C4-2B (cell line): ENCODE measurements around the gene MYLIP.
A peak's percentile ranks its signal among the peaks of the same experiment; 100 is the strongest.

Experiments
- H3K27ac ChIP-seq: fragments of 450-650 bp; 2 replicates; pipeline ENCODE4 v1.5.1; 2017
- ZFX ChIP-seq: fragments of 450-650 bp; IDR thresholded peaks from 2 replicates; pipeline ENCODE4 v1.6.1; 2017
- TF ChIP-seq, protein P1 (sequence below): fragments of 450-650 bp; conservative IDR thresholded peaks from 2 replicates; pipeline ENCODE4 v1.5.1; 2017; ENCODE audit warnings: mild to moderate bottlenecking

MYLIP gene

DNA sequence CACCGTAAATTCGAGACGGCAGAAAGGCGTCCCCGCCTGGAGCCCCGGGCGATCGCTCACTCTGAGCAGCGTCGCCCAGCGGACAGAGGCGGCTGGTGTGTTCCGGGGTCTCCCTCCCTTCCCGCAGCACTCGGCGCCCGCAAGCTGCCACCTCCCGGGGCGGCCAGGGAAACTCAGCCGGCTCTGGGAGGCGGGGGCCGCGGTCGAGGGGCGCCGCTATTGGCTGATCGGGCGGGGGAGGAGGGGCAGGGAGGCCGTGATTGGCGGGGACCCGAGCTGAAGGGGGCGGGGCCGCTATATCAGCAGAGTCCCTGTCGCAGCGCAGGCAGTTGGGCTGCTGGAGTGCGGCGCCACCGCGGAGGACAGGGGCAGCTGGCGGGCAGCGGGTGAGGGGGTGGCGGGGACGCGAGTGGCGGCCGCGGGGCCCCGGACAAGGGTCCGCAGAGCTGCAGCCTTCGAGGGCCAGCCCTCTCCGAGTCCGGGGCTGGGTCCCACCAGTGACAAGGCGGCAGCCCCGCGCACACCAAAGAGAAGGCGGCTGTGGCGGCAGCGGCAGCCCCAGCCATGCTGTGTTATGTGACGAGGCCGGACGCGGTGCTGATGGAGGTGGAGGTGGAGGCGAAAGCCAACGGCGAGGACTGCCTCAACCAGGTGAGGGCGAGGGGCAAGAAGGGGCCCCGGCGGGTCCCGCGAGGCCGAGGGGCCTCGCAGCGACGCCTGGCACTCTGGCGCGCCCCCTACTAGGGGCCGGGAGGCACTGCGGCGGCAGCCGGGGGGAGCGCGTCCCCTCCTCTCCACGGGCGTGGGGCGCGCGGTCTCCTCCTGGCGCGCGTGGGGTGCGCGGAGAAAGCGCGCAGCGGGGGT is at the start of gene MYLIP:
MYLIP (plus strand) TSS at position 328 of the 864 bp plus-strand sequence; CDS start at position 565, 237 bp downstream.
- H3K27ac ChIP-seq = peak within 1 kb of the TSS; percentile 99

DNA sequence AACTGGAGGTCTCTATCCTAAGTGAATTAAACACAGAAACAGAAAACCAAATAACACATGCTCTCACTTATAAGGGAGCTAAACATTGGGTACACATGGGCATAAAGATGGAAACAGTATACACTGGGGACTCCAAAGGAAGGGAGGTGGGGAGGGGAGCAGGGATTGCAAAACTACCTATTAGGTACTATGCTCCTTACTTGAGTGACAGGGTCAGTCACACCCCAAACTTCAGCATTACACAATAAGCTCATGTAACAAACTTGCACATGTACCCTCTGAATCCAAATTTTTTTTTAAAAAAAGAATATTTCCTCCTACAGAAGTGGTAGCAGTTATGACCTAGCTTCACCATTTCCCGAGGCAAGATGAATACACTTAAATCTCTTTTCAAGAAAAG is 49.5 kb upstream of the MYLIP start:
- no peak for TF ChIP-seq ZFX
- TF ChIP-seq, protein P1, sequence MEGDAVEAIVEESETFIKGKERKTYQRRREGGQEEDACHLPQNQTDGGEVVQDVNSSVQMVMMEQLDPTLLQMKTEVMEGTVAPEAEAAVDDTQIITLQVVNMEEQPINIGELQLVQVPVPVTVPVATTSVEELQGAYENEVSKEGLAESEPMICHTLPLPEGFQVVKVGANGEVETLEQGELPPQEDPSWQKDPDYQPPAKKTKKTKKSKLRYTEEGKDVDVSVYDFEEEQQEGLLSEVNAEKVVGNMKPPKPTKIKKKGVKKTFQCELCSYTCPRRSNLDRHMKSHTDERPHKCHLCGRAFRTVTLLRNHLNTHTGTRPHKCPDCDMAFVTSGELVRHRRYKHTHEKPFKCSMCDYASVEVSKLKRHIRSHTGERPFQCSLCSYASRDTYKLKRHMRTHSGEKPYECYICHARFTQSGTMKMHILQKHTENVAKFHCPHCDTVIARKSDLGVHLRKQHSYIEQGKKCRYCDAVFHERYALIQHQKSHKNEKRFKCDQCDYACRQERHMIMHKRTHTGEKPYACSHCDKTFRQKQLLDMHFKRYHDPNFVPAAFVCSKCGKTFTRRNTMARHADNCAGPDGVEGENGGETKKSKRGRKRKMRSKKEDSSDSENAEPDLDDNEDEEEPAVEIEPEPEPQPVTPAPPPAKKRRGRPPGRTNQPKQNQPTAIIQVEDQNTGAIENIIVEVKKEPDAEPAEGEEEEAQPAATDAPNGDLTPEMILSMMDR = no peak

More for the DNA sequence above, at the start of gene MYLIP:
- TF ChIP-seq, protein P1 = peak; percentile 83
- TF ChIP-seq ZFX = peak; percentile 66

DNA sequence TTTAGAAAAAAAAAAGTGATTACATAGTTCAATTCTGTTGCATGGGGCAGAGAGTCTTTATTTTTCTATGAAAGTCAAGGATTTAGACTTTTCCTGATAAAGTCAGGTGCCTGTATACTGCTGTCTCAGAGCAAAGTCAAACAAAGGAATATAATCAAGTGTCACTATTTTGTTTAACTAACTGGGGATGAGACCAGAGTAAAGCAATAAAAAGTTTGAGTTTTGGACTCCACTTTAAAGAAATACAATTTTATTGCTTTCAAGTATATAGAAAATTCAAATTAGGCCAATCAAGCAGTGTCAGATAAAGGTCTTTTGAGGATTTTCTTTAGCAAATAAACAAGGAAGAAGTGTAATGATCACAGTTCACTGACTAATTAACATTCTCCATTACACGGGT is 48.7 kb upstream of the MYLIP start:
- no peak overlapping the region for H3K27ac ChIP-seq
- no peak for TF ChIP-seq ZFX
- TF ChIP-seq, protein P1 = no peak

More for the DNA sequence above, 49.5 kb upstream of the MYLIP start:
- H3K27ac ChIP-seq = no peak overlapping the region

DNA sequence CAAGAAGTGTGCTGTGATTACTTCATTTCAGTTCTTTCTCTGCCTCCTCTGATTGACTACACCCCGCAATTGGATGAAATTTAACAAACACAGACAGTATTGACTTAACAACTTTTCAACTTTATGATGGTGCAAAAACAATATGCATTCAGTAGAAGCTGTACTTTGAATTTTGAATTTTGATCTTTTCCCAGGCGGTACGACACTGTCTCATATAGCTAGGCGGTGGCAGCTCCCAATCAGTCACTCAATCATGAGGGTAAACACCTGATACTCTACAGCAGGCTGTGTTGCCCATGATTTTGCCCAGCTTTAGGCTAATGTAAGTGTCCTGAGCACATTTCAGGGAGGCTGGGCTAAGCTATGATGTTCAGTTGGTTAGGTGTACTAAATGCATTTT is 47.6 kb upstream of the MYLIP start:
- H3K27ac ChIP-seq = no peak overlapping the region
- no peak for TF ChIP-seq ZFX
- TF ChIP-seq, protein P1 = no peak

DNA sequence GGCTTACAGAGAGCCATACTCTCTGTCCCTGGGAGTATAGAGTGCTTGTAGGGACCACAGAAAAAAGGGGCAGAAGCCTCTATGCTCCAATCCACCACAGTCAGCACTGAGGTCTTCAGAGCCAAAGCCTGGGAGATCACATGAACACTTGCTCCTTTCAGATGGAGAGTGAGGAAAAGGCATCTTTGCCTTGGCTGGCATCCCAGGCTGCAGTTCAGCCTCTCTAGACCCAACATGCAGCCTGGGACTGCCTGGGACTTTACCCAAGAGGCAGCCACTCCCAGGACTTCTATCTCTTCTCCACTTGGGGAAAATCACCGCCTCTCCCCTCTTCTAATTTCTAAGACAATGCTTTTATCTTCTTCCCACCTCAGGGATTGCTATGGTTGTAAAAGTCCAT is 46.5 kb upstream of the MYLIP start:
- no peak for TF ChIP-seq ZFX
- TF ChIP-seq, protein P1 = no peak
- H3K27ac ChIP-seq = no peak overlapping the region

DNA sequence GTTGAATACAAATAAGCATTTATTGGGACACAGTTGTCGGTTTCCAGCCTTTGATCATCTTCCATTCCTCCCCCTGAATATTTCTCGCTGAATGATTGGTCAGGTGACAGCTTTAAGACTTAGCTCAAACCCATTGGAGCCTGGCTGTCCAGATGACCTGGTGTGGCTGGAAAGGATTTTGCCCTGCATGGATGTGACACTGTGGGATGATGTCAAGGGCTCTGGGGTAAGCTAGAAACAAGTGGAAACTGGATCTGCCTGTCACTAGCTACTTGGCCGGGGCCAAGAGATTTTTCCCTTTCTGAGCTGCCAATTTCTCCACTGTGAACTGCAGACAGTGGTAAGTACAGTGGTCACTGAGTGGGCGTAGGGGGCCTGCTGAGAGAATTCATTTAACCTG is 41.9 kb upstream of the MYLIP start:
- no peak overlapping the region for H3K27ac ChIP-seq
- no peak for TF ChIP-seq ZFX
- TF ChIP-seq, protein P1 = no peak

DNA sequence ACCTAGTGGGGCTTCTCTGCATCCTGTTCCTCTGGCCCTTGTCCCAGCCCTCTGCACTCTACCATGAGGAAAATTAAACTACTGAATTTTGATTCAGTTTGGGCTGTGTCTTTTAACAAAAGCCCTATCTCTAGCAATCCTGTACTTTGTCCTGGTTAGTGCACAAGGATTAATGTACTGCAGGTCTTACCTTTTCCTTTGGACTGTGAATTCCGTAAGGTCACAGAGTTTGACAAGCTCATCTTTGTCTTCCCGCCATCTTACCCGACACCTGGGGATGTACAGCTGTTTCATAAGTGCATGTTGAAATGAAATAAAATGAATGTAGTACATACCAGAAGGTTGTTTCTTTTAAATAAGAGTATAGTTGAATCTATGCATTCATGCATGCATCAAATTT is 41.5 kb upstream of the MYLIP start:
- TF ChIP-seq, protein P1 = no peak
- no peak for TF ChIP-seq ZFX
- H3K27ac ChIP-seq = no peak overlapping the region
